ENCODE results near the gene TSPAN14. TPM values are rescaled to one million over a fixed set of nuclear protein-coding genes. Genes with fewer than 3 reads are reported as not detected.

TSPAN14 gene
- total and polyA plus RNA-seq, 2 of the 8 experiments (the other 6 are each of a cell fraction or from before 2014, with no cell fraction given) = 47.4 to 57.8 TPM

- no peak for TF ChIP-seq MAFK (IDR thresholded peaks at IDR 0.05; ENCODE audit: low read depth, low read length)
- no peak for TF ChIP-seq BRCA1 (IDR thresholded peaks at IDR 0.05; ENCODE audit: low read depth, low read length)
- TF ChIP-seq EGR1 (IDR thresholded peaks at IDR 0.05; ENCODE audit: borderline replicate concordance, low read depth, low read length) = no peak
- TF ChIP-seq HDAC2 (IDR thresholded peaks at IDR 0.05; ENCODE audit: borderline replicate concordance in 1 of 2, low read depth in 2 of 2, low read length in 2 of 2) = no peak
- TF ChIP-seq ATF2 (IDR thresholded peaks at IDR 0.05; ENCODE audit: low read length) = no peak
- no peak for TF ChIP-seq SAP30 (IDR thresholded peaks at IDR 0.05; ENCODE audit: insufficient read depth, insufficient replicate concordance, low read length)
These were observed 6.5 kb upstream of the TSPAN14 start (continued) for GRCh38 chr10:80447436-80448190.
